ENCODE data around the gene SNAPC1.

SNAPC1 gene

DNA sequence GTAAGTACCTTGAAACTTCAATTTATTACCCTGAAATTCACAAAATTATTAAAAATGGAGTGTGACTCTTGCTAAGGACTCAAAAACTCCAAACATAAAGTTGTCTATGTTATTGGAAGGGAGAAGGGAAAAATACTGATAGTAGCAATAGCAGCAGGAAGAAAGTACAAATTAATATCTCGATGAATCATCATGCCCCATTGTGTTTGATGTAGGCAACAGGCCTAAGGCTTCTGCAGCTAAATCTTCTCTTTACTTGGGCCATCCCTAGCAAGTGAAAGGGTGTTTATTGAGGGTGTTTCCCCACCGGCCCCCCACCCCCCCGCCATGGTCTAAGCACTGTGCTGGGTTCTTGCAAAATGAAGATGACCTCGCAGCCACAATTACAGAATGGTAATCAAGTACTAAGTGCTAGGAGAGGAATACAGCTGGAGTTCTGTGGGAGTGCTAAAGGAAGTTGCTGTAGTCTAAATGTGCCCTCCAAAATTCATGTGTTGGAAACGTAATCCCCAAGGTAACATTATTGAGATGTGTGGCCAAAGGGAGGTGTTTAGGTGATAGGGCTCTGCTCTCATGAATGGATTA, 76.5 kb downstream of the SNAPC1 start:
- DNase-seq (ENCODE audit: low read depth), result no peak
- TF ChIP-seq MYC (IDR thresholded peaks at IDR 0.05; ENCODE audit: low read depth, low read length) (no peak), POLR2A (IDR thresholded peaks at IDR 0.05; ENCODE audit: extremely low read depth, insufficient read length) (no peak)
- TF ChIP-seq, protein P1, sequence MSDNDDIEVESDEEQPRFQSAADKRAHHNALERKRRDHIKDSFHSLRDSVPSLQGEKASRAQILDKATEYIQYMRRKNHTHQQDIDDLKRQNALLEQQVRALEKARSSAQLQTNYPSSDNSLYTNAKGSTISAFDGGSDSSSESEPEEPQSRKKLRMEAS (IDR thresholded peaks at IDR 0.05; ENCODE audit: low read depth, low read length), result no peak
- TF ChIP-seq, protein P2, sequence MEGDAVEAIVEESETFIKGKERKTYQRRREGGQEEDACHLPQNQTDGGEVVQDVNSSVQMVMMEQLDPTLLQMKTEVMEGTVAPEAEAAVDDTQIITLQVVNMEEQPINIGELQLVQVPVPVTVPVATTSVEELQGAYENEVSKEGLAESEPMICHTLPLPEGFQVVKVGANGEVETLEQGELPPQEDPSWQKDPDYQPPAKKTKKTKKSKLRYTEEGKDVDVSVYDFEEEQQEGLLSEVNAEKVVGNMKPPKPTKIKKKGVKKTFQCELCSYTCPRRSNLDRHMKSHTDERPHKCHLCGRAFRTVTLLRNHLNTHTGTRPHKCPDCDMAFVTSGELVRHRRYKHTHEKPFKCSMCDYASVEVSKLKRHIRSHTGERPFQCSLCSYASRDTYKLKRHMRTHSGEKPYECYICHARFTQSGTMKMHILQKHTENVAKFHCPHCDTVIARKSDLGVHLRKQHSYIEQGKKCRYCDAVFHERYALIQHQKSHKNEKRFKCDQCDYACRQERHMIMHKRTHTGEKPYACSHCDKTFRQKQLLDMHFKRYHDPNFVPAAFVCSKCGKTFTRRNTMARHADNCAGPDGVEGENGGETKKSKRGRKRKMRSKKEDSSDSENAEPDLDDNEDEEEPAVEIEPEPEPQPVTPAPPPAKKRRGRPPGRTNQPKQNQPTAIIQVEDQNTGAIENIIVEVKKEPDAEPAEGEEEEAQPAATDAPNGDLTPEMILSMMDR (IDR thresholded peaks at IDR 0.05; ENCODE audit: low read depth, low read length), result no peak
- no peak overlapping the region for H3K4me3 ChIP-seq (ENCODE audit: low read depth, low read length)

DNA sequence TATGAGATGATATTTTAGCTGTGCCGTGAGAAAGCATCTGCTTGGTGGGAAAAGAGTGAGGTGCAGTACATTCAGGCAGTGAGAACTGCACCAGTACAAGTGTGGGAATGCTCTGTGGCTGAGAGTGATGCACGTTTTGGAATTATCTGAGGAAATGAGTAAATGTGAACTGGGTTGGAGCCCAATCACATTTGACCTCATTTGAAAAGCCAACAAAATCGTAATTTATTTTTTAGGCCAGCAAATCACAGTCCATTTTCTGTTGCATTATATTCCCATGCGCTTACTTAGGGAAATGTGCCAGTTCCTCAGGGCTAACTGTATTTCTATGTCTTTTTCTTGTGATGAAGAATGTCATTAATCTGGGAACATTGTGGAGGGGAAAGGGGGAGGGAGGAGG, 77.3 kb downstream of the SNAPC1 start:
- DNase-seq (ENCODE audit: low read depth), result no peak
- TF ChIP-seq, protein P1 (IDR thresholded peaks at IDR 0.05; ENCODE audit: low read depth, low read length), result no peak
- TF ChIP-seq, protein P2 (IDR thresholded peaks at IDR 0.05; ENCODE audit: low read depth, low read length), result no peak
- TF ChIP-seq MYC (IDR thresholded peaks at IDR 0.05; ENCODE audit: low read depth, low read length) (no peak), POLR2A (IDR thresholded peaks at IDR 0.05; ENCODE audit: extremely low read depth, insufficient read length) (no peak)
- H3K4me3 ChIP-seq (ENCODE audit: low read depth, low read length), result no peak overlapping the region

DNA sequence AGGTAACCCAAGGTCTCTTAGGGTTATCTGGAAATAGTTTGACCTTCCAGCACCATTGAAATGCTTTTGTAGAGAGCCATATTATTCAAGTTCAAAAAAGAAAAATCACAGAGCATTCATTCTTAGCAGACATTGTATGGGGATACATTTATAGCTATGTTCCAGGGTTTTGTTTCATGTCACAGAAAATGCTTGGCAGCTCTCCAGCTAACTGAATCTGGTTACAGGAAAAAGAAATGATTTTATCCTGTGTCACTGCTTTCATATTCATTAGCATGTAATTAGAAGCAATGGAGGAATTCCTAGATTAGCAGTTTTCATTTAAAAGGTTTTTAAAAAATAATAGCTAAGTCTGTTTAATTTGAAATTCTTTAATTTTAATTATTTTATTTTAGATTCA, 78.9 kb downstream of the SNAPC1 start:
- no peak overlapping the region for H3K4me3 ChIP-seq (ENCODE audit: low read depth, low read length)
- no peak for DNase-seq (ENCODE audit: low read depth)
- TF ChIP-seq MYC (IDR thresholded peaks at IDR 0.05; ENCODE audit: low read depth, low read length), result no peak
